HepG2 (cell line): ENCODE measurements around the gene ABHD1. TPM values are rescaled to one million over a fixed set of nuclear protein-coding genes. Genes with fewer than 3 reads are reported as not detected.

ENCODE experiments used
- ATAC-seq: fragments of 200-7000 bp; cut with Tn5 transposase; 3 replicates; pipeline ENCODE4 v1.9.1; 2020; ENCODE audit warnings: mild to moderate bottlenecking, moderate library complexity
- BruUV-seq: library from RNA; stranded (reverse); fragments of 400-500 nt; replicated peaks from 2 replicates; lab custom pipeline; 2021; lab: Mats Ljungman, UMichigan
- CTCF ChIA-PET: fragments of 300-600 bp; formaldehyde crosslinking; extraction: SDS; loops from one replicate; lab custom pipeline; 2021; ENCODE audit warnings: low total read pairs, inconsistent platforms, low intra/inter-chr PET ratio; lab: Yijun Ruan, JAX
- POLR2A ChIA-PET: fragments of 350-600 bp; sonication (Branson Sonifier 250); formaldehyde crosslinking; loops from one replicate; lab custom pipeline; 2020; ENCODE audit warnings: antibody characterized with exemption, inconsistent platforms; lab: Yijun Ruan, JAX
- DNase-seq: peaks from one replicate; pipeline ENCODE4 v3.0.0-alpha.2; 2015; ENCODE audit warnings: low spot score
- FAIRE-seq: peaks from 3 replicates; lab custom pipeline; 2011; peaks lifted over from hg19 to GRCh38; lab: Jason Lieb, UNC
- H2AFZ ChIP-seq: one replicate; pipeline ENCODE4 v1.6.1; 2011; ENCODE audit warnings: low read length, inconsistent platforms
- H3K27ac ChIP-seq: fragments of 300-600 bp; 3 replicates; pipeline ENCODE4 v1.8.0; 2011; ENCODE audit warnings: mixed run types, mild to moderate bottlenecking, mixed read lengths, low read length, inconsistent platforms; ENCODE audit not compliant: insufficient read depth; ENCODE audit errors: extremely low read length
- H3K27me3 ChIP-seq, 2 experiments: fragments of 200-600 bp in 1 of 2; 2 replicates in 1 of 2; 3 replicates in 1 of 2; pipeline versions ENCODE4 v1.6.0 to v1.8.0; 2011; ENCODE audit warnings: low read length in 2 of 2, mild to moderate bottlenecking in 2 of 2, moderate library complexity in 2 of 2, inconsistent platforms in 1 of 2; ENCODE audit not compliant: insufficient read depth in 2 of 2, control insufficient read depth in 1 of 2
- H3K36me3 ChIP-seq, 2 experiments: fragments of 200-600 bp in 1 of 2; replicated peaks in 1 of 2; 2 replicates in 1 of 2; 3 replicates in 1 of 2; pipeline versions ENCODE4 v1.5.1 to v1.8.0; 2011; ENCODE audit warnings: low read length in 2 of 2, inconsistent platforms in 1 of 2; ENCODE audit not compliant: insufficient read depth in 2 of 2, control insufficient read depth in 1 of 2
- H3K4me1 ChIP-seq: 2 replicates; pipeline ENCODE4 v1.5.1; 2012; ENCODE audit warnings: low read length, inconsistent platforms; ENCODE audit not compliant: insufficient read depth
- H3K4me2 ChIP-seq: 2 replicates; pipeline ENCODE4 v1.6.0; 2011; ENCODE audit warnings: low read depth, low read length, inconsistent platforms
- H3K4me3 ChIP-seq, 3 experiments: fragments of 200-600 bp in 1 of 3; sonication (generic), shearing (Covaris generic) in 1 of 3; replicated peaks in 1 of 3; 2 replicates each; pipeline ENCODE4 v1.5.1; 2011 to 2016; ENCODE audit warnings: low read length in 3 of 3, inconsistent platforms in 2 of 3, low read depth in 2 of 3, mild to moderate bottlenecking in 2 of 3, control low read depth in 1 of 3, mixed read lengths in 1 of 3; ENCODE audit not compliant: insufficient read depth in 1 of 3
- H3K79me2 ChIP-seq: one replicate; pipeline ENCODE4 v1.6.1; 2011; ENCODE audit warnings: low read length, inconsistent platforms; ENCODE audit not compliant: insufficient read depth
- H3K9ac ChIP-seq: 2 replicates; pipeline ENCODE4 v1.6.0; 2011; ENCODE audit warnings: mild to moderate bottlenecking, low read depth, low read length, inconsistent platforms; ENCODE audit not compliant: insufficient read depth
- H3K9me3 ChIP-seq: 2 replicates; pipeline ENCODE4 v1.5.1; 2012; ENCODE audit warnings: mild to moderate bottlenecking, low read length
- H4K20me1 ChIP-seq: 2 replicates; pipeline ENCODE4 v1.6.0; 2011; ENCODE audit warnings: inconsistent platforms, mild to moderate bottlenecking, low read length, moderate library complexity; ENCODE audit not compliant: insufficient read depth
- AHR ChIP-seq: IDR thresholded peaks from 2 replicates; pipeline ENCODE4 v1.6.1; 2018; ENCODE audit warnings: missing genetic modification reagents, missing compliant biosample characterization
- CEBPG ChIP-seq: IDR thresholded peaks from 2 replicates; pipeline ENCODE4 v1.6.1; 2016
- RBM22 ChIP-seq: fragments of 200-400 bp; formaldehyde crosslinking; optimal IDR thresholded peaks from 2 replicates; pipeline ENCODE3; 2017; ENCODE audit warnings: mild to moderate bottlenecking, low read length, moderate library complexity
- SALL2 ChIP-seq: sonication (generic); formaldehyde crosslinking; IDR thresholded peaks from 2 replicates; pipeline ENCODE4 v1.8.1; 2023; ENCODE audit warnings: mild to moderate bottlenecking, missing genetic modification reagents, inconsistent platforms
- ZFP62 ChIP-seq: sonication (generic); formaldehyde crosslinking; IDR thresholded peaks from 2 replicates; pipeline ENCODE4 v1.4.0; 2020; ENCODE audit warnings: missing genetic modification reagents
- ZNF431 ChIP-seq: sonication (generic); formaldehyde crosslinking; IDR thresholded peaks from 2 replicates; pipeline ENCODE4 v1.9.0; 2022; ENCODE audit warnings: missing genetic modification reagents, low read depth, mild to moderate bottlenecking, borderline replicate concordance
- ZNF451 ChIP-seq: sonication (generic); formaldehyde crosslinking; IDR thresholded peaks from 2 replicates; pipeline ENCODE4 v1.5.0; 2020; ENCODE audit warnings: mild to moderate bottlenecking, missing genetic modification reagents
- WGBS: methylation state at CpG from one replicate; pipeline ENCODE4 v1.1.6; 2017; ENCODE audit warnings: low lambda C conversion rate; 5-methylcytosine and 5-hydroxymethylcytosine counted together
- in situ Hi-C: cut with HindIII; loops from 2 replicates; pipeline ENCODE4 v1.10.0; 2017; ENCODE audit warnings: low pct_unique_long_range_greater_than_20kb; ENCODE audit not compliant: extremely low pct_ligation_motif_present
- intact Hi-C: fragments of 100-400 bp; cut with micrococcal nuclease; formaldehyde crosslinking; loops from one replicate; pipeline ENCODE4 v1.10.0; 2022; ENCODE audit not compliant: unreplicated experiment
- polyA plus RNA-seq, 8 experiments: library from polyadenylated mRNA; depleted of rRNA in 3 of 8; stranded (reverse) in 7 of 8; unstranded in 1 of 8; fragments of >200 nt; fragmentation: Illumina TruSeq in 4 of 8; extraction: Trizol in 4 of 8; gene quantifications; 2 replicates each; pipeline versions ENCODE4 v1.2.1 to v1.2.3, GENCODE V29; 2011 to 2016; ENCODE audit warnings: low read depth in 4 of 8, missing spikeins in 1 of 8, mixed read lengths in 1 of 8; ENCODE audit not compliant: insufficient read depth in 1 of 8
- total RNA-seq, 5 experiments: library from RNA; depleted of rRNA; stranded (reverse); fragments of >200 nt; fragmentation: Illumina TruSeq; extraction: Trizol; gene quantifications; 2 replicates each; pipeline ENCODE4 v1.2.3, GENCODE V29; 2016; ENCODE audit warnings: low read depth in 1 of 5
- TF ChIP-seq, protein P1 (sequence below): fragments of 450-650 bp; IDR thresholded peaks from 2 replicates; pipeline ENCODE4 v1.6.1; 2017
- TF ChIP-seq, protein P2 (sequence below): sonication (generic); formaldehyde crosslinking; IDR thresholded peaks from 2 replicates; pipeline ENCODE4; 2020; ENCODE audit warnings: missing genetic modification reagents, mild to moderate bottlenecking, borderline replicate concordance
- TF ChIP-seq, protein P3 (sequence below): sonication (generic); formaldehyde crosslinking; IDR thresholded peaks from 2 replicates; pipeline ENCODE4 v1.8.0; 2022; ENCODE audit warnings: mild to moderate bottlenecking, missing genetic modification reagents
- TF ChIP-seq, protein P4 (sequence below): IDR thresholded peaks from 2 replicates; pipeline ENCODE4 v1.6.1; 2012; ENCODE audit warnings: low read length, improper control_type of control experiment
- TF ChIP-seq, protein P5 (sequence below): sonication (generic); formaldehyde crosslinking; IDR thresholded peaks from 2 replicates; pipeline ENCODE4 v1.4.0; 2020; ENCODE audit warnings: missing genetic modification reagents, borderline replicate concordance

Gene ABHD1
- total and polyA plus RNA-seq, 2 of the 13 experiments (the other 11 are each of a cell fraction or from before 2014, with no cell fraction given): 0.04 to 0.81 TPM

DNA sequence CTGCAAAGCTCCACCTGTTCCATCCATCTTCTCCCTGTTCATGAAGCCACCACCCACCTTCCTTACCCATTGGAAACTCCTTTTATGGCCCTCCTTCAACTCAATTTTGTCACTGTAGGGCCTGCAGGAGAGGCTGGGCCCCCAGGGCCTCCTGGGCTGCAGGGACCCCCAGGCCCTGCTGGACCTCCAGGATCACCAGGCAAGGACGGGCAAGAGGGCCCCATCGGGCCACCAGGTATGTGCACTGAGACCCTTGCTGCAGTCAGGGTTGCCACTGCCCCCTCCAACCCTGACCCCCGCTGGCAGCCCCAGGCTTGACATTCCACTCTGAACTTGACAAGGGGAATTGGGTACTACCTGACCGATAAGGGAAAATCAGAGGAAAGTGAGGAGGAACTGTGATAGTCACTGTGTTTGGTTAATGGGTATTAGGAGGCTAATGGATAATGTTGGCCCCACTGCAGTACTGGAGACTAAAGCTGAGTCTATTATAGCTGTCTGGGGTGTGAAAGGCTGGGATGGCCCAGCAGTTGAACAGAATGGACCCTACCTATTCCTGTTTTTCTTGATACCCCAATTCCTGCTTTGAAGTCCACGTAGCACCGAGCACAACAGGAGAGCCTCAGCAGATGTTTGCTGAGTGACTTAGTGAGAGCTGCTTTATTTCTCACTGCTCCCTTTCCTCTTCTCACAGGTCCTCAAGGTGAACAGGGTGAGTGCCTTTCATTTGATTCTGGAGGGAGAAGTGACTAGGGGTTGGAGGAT, 39.1 kb upstream of the ABHD1 start:
- CTCF ChIA-PET: no interaction called here
- WGBS: 58% methylated on average over 6 of the region's 6 CpGs
- no peaks in the 10 kb centered on the region; a peak in 2 of 5 replicates for H3K36me3 ChIP-seq
- in situ Hi-C loops: no loop called here
- no TSS peak for BruUV-seq
- H3K27ac ChIP-seq: no peak overlapping the region
- DNase-seq (no peak), ATAC-seq (no peak), FAIRE-seq (no peak)
- intact Hi-C loops: loop anchor here (5.0 to 10.0 kb wide), 3 partner anchors 50 to 1163 kb away; partner anchors contain the start of gene TMEM214
- peak overlapping the region; percentile 51 for H3K9ac ChIP-seq
- no peaks in the 10 kb centered on the region for H3K27me3 ChIP-seq
- H2AFZ ChIP-seq: no peak overlapping the region
- H4K20me1 ChIP-seq: no peaks in the 10 kb centered on the region
- POLR2A ChIA-PET: interaction anchor here (0.9 to 9.2 kb wide), 11 partner anchors 8 to 128 kb away, joined by 3 to 106 read pairs (median 4); partner anchors contain the start of genes ABHD1, AGBL5, ATRAID and OST4
- peaks cover 76% of the 10 kb centered on the region for H3K4me1 ChIP-seq
- H3K4me3 ChIP-seq: 0 out of 6 replicates have a peak overlapping the region, but pooled peaks of 1 of the 3 experiments have one; percentile 15
- H3K4me2 ChIP-seq: peak overlapping the region; percentile 52
- H3K79me2 ChIP-seq: peaks cover 28% of the 10 kb centered on the region
- H3K9me3 ChIP-seq: no peaks in the 10 kb centered on the region
- TF ChIP-seq ZNF451 (no peak), AHR (CRISPR knock-in tag) (peak; percentile 2; the same call in 1 of the 2 replicates), CEBPG (CRISPR knock-in tag) (no peak), ZNF431 (CRISPR knock-in tag) (no peak), ZFP62 (CRISPR knock-in tag) (no peak), RBM22 (no peak), SALL2 (0 out of 2 replicates have a peak, but pooled peaks have one; percentile 1)
- TF ChIP-seq, protein P1, sequence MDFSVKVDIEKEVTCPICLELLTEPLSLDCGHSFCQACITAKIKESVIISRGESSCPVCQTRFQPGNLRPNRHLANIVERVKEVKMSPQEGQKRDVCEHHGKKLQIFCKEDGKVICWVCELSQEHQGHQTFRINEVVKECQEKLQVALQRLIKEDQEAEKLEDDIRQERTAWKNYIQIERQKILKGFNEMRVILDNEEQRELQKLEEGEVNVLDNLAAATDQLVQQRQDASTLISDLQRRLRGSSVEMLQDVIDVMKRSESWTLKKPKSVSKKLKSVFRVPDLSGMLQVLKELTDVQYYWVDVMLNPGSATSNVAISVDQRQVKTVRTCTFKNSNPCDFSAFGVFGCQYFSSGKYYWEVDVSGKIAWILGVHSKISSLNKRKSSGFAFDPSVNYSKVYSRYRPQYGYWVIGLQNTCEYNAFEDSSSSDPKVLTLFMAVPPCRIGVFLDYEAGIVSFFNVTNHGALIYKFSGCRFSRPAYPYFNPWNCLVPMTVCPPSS: no peak
- TF ChIP-seq, protein P2, sequence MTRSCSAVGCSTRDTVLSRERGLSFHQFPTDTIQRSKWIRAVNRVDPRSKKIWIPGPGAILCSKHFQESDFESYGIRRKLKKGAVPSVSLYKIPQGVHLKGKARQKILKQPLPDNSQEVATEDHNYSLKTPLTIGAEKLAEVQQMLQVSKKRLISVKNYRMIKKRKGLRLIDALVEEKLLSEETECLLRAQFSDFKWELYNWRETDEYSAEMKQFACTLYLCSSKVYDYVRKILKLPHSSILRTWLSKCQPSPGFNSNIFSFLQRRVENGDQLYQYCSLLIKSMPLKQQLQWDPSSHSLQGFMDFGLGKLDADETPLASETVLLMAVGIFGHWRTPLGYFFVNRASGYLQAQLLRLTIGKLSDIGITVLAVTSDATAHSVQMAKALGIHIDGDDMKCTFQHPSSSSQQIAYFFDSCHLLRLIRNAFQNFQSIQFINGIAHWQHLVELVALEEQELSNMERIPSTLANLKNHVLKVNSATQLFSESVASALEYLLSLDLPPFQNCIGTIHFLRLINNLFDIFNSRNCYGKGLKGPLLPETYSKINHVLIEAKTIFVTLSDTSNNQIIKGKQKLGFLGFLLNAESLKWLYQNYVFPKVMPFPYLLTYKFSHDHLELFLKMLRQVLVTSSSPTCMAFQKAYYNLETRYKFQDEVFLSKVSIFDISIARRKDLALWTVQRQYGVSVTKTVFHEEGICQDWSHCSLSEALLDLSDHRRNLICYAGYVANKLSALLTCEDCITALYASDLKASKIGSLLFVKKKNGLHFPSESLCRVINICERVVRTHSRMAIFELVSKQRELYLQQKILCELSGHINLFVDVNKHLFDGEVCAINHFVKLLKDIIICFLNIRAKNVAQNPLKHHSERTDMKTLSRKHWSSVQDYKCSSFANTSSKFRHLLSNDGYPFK (CRISPR knock-in tag): no peak
- TF ChIP-seq, protein P3, sequence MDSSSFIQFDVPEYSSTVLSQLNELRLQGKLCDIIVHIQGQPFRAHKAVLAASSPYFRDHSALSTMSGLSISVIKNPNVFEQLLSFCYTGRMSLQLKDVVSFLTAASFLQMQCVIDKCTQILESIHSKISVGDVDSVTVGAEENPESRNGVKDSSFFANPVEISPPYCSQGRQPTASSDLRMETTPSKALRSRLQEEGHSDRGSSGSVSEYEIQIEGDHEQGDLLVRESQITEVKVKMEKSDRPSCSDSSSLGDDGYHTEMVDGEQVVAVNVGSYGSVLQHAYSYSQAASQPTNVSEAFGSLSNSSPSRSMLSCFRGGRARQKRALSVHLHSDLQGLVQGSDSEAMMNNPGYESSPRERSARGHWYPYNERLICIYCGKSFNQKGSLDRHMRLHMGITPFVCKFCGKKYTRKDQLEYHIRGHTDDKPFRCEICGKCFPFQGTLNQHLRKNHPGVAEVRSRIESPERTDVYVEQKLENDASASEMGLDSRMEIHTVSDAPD (CRISPR knock-in tag): no peak
- TF ChIP-seq, protein P4, sequence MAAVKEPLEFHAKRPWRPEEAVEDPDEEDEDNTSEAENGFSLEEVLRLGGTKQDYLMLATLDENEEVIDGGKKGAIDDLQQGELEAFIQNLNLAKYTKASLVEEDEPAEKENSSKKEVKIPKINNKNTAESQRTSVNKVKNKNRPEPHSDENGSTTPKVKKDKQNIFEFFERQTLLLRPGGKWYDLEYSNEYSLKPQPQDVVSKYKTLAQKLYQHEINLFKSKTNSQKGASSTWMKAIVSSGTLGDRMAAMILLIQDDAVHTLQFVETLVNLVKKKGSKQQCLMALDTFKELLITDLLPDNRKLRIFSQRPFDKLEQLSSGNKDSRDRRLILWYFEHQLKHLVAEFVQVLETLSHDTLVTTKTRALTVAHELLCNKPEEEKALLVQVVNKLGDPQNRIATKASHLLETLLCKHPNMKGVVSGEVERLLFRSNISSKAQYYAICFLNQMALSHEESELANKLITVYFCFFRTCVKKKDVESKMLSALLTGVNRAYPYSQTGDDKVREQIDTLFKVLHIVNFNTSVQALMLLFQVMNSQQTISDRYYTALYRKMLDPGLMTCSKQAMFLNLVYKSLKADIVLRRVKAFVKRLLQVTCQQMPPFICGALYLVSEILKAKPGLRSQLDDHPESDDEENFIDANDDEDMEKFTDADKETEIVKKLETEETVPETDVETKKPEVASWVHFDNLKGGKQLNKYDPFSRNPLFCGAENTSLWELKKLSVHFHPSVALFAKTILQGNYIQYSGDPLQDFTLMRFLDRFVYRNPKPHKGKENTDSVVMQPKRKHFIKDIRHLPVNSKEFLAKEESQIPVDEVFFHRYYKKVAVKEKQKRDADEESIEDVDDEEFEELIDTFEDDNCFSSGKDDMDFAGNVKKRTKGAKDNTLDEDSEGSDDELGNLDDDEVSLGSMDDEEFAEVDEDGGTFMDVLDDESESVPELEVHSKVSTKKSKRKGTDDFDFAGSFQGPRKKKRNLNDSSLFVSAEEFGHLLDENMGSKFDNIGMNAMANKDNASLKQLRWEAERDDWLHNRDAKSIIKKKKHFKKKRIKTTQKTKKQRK: no peak
- TF ChIP-seq, protein P5, sequence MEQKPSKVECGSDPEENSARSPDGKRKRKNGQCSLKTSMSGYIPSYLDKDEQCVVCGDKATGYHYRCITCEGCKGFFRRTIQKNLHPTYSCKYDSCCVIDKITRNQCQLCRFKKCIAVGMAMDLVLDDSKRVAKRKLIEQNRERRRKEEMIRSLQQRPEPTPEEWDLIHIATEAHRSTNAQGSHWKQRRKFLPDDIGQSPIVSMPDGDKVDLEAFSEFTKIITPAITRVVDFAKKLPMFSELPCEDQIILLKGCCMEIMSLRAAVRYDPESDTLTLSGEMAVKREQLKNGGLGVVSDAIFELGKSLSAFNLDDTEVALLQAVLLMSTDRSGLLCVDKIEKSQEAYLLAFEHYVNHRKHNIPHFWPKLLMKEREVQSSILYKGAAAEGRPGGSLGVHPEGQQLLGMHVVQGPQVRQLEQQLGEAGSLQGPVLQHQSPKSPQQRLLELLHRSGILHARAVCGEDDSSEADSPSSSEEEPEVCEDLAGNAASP (CRISPR knock-in tag): 0 out of 2 replicates have a peak, but pooled peaks have one; percentile 13
